Measurements from ENCODE around the gene PPP4R4. TPM values are rescaled to one million over a fixed set of nuclear protein-coding genes. Genes with fewer than 3 reads are reported as not detected.

PPP4R4 gene
- 10 to 100 TPM in 1 of 2 donors, 1 to 10 TPM in 1; 1.8 to 68.2 TPM for total RNA-seq

GRCh38 chr14:94173885-94174603, at the start of gene PPP4R4:
TSS of gene PPP4R4 (plus strand) at chr14:94174322. CDS start at chr14:94174466, 144 bp downstream.
- Mint-ChIP-seq H3K4me1 (peaks cover 4% of the 10 kb centered on the region), H3K27ac (peak within 1 kb of the TSS; percentile 82), H3K9me3 (no peaks in the 10 kb centered on the region), H3K4me3 (peak within 1 kb of the TSS; percentile 81), H3K36me3 (ENCODE audit: low read depth) (peaks cover 42% of the 10 kb centered on the region), H3K27me3 (no peaks in the 10 kb centered on the region)
- ATAC-seq (replicated peaks) = peak; percentile 77

DNA sequence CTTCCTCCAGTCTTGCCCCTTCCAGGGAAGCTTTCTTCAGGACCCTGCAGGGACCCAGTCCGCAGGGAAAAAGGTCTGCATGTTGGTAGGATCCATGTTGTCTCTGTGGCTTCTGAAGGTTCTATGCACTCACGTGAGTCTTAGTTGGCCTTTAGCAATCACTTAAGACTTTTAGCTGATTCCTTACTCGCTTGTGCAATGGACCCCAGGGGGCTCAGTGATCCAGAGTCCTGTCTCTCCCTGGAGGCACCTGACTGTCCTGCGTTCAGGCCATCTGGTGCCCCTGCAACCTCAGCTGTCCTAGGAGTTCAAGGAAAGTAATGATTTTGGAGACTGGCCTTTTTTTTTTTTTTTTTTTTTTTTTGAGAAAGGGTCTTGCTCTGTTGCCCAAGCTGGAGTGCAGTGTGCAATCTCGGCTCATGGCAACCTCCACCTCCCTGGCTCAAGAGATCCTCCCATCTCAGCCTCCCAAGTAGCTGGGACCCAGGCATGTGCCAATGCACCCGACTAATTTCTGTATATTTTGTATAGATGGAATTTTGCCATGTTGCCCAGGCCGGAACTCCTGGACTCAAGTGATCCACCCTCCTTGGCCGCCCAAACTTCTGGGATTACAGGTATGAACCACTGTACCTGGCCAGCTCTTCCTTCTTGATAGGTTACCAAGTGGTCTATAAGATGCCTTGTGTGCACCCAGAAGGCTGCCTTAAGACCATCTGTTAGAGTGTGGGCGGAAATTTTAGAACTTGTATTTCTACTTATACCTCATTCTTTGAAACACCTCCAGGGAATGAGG, 49.3 kb upstream of the PPP4R4 start:
- no peak for ATAC-seq (replicated peaks)
- H3K9me3 Mint-ChIP-seq = peaks cover 16% of the 10 kb centered on the region
- H3K36me3 Mint-ChIP-seq (ENCODE audit: low read depth) = no peaks in the 10 kb centered on the region
- H3K27me3 Mint-ChIP-seq = peaks cover 3% of the 10 kb centered on the region
- peaks cover 9% of the 10 kb centered on the region for H3K4me1 Mint-ChIP-seq
- no peak overlapping the region for H3K27ac Mint-ChIP-seq
- no peak overlapping the region for H3K4me3 Mint-ChIP-seq

DNA sequence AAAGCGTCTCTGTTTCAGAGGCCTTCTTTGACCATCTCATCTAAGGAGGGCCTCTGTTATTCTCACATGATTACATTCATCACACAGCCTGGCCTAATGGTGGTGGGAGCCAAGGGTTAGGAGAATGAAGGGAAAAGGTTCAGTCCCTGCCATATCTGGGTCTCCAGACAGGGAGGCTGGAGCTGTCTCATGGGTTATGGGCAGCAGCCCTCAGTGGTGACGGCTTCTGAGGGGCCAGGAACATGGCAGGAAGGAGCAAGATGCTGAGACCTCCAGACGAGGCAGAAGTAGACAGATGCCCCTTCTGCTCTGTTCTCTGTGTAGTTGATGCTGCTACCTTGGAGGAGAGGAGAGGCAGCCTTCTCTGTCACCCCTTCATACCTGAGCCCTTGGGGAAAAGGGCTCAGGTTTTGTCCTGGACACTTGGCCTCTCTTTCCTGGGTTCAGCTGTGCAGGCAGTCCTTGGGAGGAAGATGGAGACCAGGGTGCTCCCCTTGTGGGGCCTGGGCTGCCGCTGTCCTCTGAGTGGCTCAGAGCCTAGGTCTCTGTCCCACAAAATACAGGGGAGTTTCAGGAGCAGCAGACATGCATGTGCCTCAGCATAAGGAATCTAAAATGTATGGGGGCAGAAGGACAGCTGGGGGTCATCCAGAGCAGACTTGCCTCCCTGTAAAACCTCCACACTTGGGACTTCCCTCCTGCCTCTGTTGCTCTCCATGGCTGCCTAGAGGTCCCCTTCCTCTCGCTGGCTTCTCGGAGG, 48.3 kb upstream of the PPP4R4 start:
- Mint-ChIP-seq H3K27me3 (peaks cover 1% of the 10 kb centered on the region), H3K36me3 (ENCODE audit: low read depth) (no peaks in the 10 kb centered on the region), H3K4me1 (peaks cover 16% of the 10 kb centered on the region), H3K27ac (peak overlapping the region; percentile 7), H3K4me3 (no peak overlapping the region), H3K9me3 (peaks cover 12% of the 10 kb centered on the region)
- ATAC-seq (replicated peaks) = no peak

DNA sequence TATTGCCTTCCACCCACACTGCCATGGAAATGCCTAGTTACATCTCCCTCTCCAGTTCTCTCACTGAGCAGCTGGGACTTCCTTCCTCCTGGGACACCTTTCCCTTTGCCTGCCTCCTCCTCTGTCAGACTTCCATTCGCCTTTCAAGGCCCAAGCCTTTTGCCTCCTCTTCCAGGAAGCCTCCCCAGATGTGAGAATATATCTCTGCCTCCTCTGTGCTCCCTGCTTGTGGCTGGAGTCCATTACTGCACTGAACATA, 47.8 kb upstream of the PPP4R4 start:
- Mint-ChIP-seq H3K9me3 (peaks cover 10% of the 10 kb centered on the region), H3K4me1 (peaks cover 16% of the 10 kb centered on the region), H3K27ac (peak overlapping the region; percentile 7), H3K4me3 (no peak overlapping the region), H3K36me3 (ENCODE audit: low read depth) (no peaks in the 10 kb centered on the region), H3K27me3 (no peaks in the 10 kb centered on the region)
- no peak for ATAC-seq (replicated peaks)

- peaks cover 7% of the 10 kb centered on the region for H3K9me3 Mint-ChIP-seq
- H3K27me3 Mint-ChIP-seq = no peaks in the 10 kb centered on the region
- H3K4me3 Mint-ChIP-seq = no peak overlapping the region
- peak overlapping the region; percentile 70 for H3K27ac Mint-ChIP-seq
- peaks cover 16% of the 10 kb centered on the region for H3K4me1 Mint-ChIP-seq
- H3K36me3 Mint-ChIP-seq (ENCODE audit: low read depth) = no peaks in the 10 kb centered on the region
- ATAC-seq (replicated peaks) = no peak
Observed at GRCh38 chr14:94126800-94127199, 47.3 kb upstream of the PPP4R4 start.

GRCh38 chr14:94127330-94127729, 46.8 kb upstream of the PPP4R4 start:
- ATAC-seq (replicated peaks) = no peak
- H3K4me3 Mint-ChIP-seq = peak overlapping the region; percentile 94

GRCh38 chr14:94128216-94128839, 45.8 kb upstream of the PPP4R4 start:
- Mint-ChIP-seq H3K4me3 (peak overlapping the region; percentile 94), H3K9me3 (no peaks in the 10 kb centered on the region), H3K4me1 (peaks cover 16% of the 10 kb centered on the region), H3K27ac (peak overlapping the region; percentile 74), H3K27me3 (no peaks in the 10 kb centered on the region), H3K36me3 (ENCODE audit: low read depth) (no peaks in the 10 kb centered on the region)
- no peak for ATAC-seq (replicated peaks)

More at GRCh38 chr14:94127330-94127729, 46.8 kb upstream of the PPP4R4 start:
- Mint-ChIP-seq H3K27me3 (no peaks in the 10 kb centered on the region), H3K4me1 (peaks cover 16% of the 10 kb centered on the region), H3K9me3 (peaks cover 4% of the 10 kb centered on the region), H3K36me3 (ENCODE audit: low read depth) (no peaks in the 10 kb centered on the region), H3K27ac (peak overlapping the region; percentile 70)

GRCh38 chr14:94129111-94129757, 44.9 kb upstream of the PPP4R4 start, which contains the start of gene IFI27L2:
TSS of gene IFI27L2 (minus strand) at chr14:94129604. CDS start at chr14:94129564, 40 bp downstream.
- peaks cover 16% of the 10 kb centered on the region for H3K4me1 Mint-ChIP-seq
- no peaks in the 10 kb centered on the region for H3K27me3 Mint-ChIP-seq
- ATAC-seq (replicated peaks) = peak; percentile 98
- no peaks in the 10 kb centered on the region for H3K36me3 Mint-ChIP-seq (ENCODE audit: low read depth)
- H3K4me3 Mint-ChIP-seq = peak within 1 kb of the TSS; percentile 94
- no peaks in the 10 kb centered on the region for H3K9me3 Mint-ChIP-seq
- H3K27ac Mint-ChIP-seq = peak within 1 kb of the TSS; percentile 74

- Mint-ChIP-seq H3K4me1 (peaks cover 16% of the 10 kb centered on the region), H3K27me3 (no peaks in the 10 kb centered on the region), H3K9me3 (no peaks in the 10 kb centered on the region), H3K4me3 (peak overlapping the region; percentile 94), H3K36me3 (ENCODE audit: low read depth) (no peaks in the 10 kb centered on the region), H3K27ac (peak overlapping the region; percentile 74)
- ATAC-seq (replicated peaks) = peak; percentile 67
Observed at GRCh38 chr14:94129758-94130414, 44.2 kb upstream of the PPP4R4 start.

GRCh38 chr14:94132285-94132887, 41.7 kb upstream of the PPP4R4 start:
- Mint-ChIP-seq H3K36me3 (ENCODE audit: low read depth) (no peaks in the 10 kb centered on the region), H3K4me1 (peaks cover 16% of the 10 kb centered on the region), H3K27me3 (no peaks in the 10 kb centered on the region), H3K4me3 (no peak overlapping the region), H3K9me3 (no peaks in the 10 kb centered on the region), H3K27ac (no peak overlapping the region)
- ATAC-seq (replicated peaks) = no peak

DNA sequence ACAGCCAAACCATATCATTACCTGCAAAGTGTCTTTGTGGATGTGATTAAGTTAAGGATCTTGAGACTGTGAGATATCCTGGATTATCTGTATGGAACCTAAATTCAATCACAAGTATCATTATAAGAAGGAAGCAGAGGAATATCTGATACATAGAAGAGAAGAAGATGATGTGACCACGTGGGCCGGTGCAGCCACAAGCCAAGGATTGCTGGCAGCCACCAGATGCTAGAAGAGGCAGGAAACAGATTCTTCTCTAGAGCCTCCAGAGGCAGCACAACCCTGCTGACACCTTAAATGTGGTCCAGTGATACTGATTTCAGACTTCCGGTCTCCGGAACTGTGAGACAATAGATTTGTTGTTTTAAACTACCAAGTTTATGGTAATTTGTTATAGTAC, 38.6 kb upstream of the PPP4R4 start:
- H3K27me3 Mint-ChIP-seq = peaks cover 3% of the 10 kb centered on the region

GRCh38 chr14:94136575-94137331, 37.4 kb upstream of the PPP4R4 start:
- ATAC-seq (replicated peaks) = peak; percentile 96
- no peaks in the 10 kb centered on the region for H3K4me1 Mint-ChIP-seq
- H3K27ac Mint-ChIP-seq = no peak overlapping the region
- no peaks in the 10 kb centered on the region for H3K9me3 Mint-ChIP-seq
- H3K36me3 Mint-ChIP-seq (ENCODE audit: low read depth) = no peaks in the 10 kb centered on the region
- peaks cover 3% of the 10 kb centered on the region for H3K27me3 Mint-ChIP-seq
- no peak overlapping the region for H3K4me3 Mint-ChIP-seq

More for the DNA sequence above, 38.6 kb upstream of the PPP4R4 start:
- Mint-ChIP-seq H3K9me3 (no peaks in the 10 kb centered on the region), H3K4me3 (no peak overlapping the region), H3K4me1 (no peaks in the 10 kb centered on the region), H3K36me3 (ENCODE audit: low read depth) (no peaks in the 10 kb centered on the region), H3K27ac (no peak overlapping the region)
- no peak for ATAC-seq (replicated peaks)

Measured in activated T-helper 17 cell treated with anti-CD3 and anti-CD28 coated beads, Interleukin-2, amount 50 U/mL, for 72 hours (primary cell).